ENCODE measurements around the gene CASK. TPM values are rescaled to one million over a fixed set of nuclear protein-coding genes. Genes with fewer than 3 reads are reported as not detected.

CASK gene
- total RNA-seq, 2 donors from 2014 or later: 19.7 to 20.4 TPM

DNA sequence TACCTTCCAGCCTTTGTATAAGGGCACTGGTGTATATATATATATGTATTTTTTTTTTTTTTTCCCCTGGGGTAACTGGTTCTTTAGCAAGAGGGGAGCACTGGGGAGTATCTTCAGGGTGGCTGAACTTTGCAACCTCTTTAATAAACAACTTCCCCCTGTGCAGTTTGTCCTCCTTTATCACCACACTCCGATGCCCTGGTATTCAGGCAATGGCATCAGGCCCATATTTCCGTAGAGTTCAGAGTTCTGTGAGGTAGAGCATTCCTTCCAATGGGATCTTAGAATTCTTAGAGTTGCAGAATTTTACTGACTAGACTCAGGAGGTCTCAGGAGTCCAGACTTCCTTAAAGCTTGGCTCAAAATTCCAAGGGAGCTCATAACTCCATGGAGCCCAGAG is 451.6 kb downstream of the CASK start:
- intact Hi-C loops (cut with DNase I): no loop called here
- WGBS: 25% methylated on average over 2 of the region's 2 CpGs
- no peaks in the 10 kb centered on the region for H3K27me3 ChIP-seq (replicated peaks; ENCODE audit: insufficient read depth)
- H3K4me1 ChIP-seq (replicated peaks): no peaks in the 10 kb centered on the region
- H3K9me3 ChIP-seq: no peaks in the 10 kb centered on the region
- no peak overlapping the region for H3K27ac ChIP-seq
- no peak for TF ChIP-seq POLR2A (IDR thresholded peaks at IDR 0.05)
- no peak for DNase-seq (ENCODE audit: low spot score)
- H3K4me3 ChIP-seq: no peak overlapping the region
- H3K36me3 ChIP-seq: no peaks in the 10 kb centered on the region

DNA sequence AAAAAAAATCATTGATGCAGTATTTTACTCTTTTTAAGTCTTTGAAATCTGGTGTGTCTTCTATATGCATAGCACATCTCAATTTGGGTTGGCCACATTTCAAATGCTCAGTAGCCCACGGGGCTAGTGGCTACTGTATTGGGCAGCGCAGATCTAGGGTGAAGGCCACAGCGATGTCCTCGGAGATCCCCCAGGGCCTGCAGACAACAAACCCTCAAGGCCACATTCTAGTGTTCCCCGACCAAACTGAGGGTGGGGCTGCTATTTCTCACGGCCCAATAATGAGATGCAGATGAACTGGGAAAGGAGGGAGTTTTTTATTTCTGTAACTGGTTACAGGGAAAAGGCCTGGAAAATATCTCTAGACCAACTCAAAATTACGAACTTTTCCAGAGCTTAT is 452.6 kb downstream of the CASK start:
- H3K27ac ChIP-seq: no peak overlapping the region
- no peak overlapping the region for H3K4me3 ChIP-seq
- no peak for DNase-seq (ENCODE audit: low spot score)
- intact Hi-C loops (cut with DNase I): no loop called here
- TF ChIP-seq POLR2A (IDR thresholded peaks at IDR 0.05): no peak
- TF ChIP-seq, protein P1, sequence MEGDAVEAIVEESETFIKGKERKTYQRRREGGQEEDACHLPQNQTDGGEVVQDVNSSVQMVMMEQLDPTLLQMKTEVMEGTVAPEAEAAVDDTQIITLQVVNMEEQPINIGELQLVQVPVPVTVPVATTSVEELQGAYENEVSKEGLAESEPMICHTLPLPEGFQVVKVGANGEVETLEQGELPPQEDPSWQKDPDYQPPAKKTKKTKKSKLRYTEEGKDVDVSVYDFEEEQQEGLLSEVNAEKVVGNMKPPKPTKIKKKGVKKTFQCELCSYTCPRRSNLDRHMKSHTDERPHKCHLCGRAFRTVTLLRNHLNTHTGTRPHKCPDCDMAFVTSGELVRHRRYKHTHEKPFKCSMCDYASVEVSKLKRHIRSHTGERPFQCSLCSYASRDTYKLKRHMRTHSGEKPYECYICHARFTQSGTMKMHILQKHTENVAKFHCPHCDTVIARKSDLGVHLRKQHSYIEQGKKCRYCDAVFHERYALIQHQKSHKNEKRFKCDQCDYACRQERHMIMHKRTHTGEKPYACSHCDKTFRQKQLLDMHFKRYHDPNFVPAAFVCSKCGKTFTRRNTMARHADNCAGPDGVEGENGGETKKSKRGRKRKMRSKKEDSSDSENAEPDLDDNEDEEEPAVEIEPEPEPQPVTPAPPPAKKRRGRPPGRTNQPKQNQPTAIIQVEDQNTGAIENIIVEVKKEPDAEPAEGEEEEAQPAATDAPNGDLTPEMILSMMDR (IDR thresholded peaks at IDR 0.05): no peak
- no peak for TF ChIP-seq POLR2AphosphoS5 (IDR thresholded peaks at IDR 0.05)
- 93% methylated on average over 5 of the region's 7 CpGs for WGBS
- no peaks in the 10 kb centered on the region for H3K4me1 ChIP-seq (replicated peaks)
- no peaks in the 10 kb centered on the region for H3K27me3 ChIP-seq (replicated peaks; ENCODE audit: insufficient read depth)
- no peaks in the 10 kb centered on the region for H3K9me3 ChIP-seq
- H3K36me3 ChIP-seq: no peaks in the 10 kb centered on the region

DNA sequence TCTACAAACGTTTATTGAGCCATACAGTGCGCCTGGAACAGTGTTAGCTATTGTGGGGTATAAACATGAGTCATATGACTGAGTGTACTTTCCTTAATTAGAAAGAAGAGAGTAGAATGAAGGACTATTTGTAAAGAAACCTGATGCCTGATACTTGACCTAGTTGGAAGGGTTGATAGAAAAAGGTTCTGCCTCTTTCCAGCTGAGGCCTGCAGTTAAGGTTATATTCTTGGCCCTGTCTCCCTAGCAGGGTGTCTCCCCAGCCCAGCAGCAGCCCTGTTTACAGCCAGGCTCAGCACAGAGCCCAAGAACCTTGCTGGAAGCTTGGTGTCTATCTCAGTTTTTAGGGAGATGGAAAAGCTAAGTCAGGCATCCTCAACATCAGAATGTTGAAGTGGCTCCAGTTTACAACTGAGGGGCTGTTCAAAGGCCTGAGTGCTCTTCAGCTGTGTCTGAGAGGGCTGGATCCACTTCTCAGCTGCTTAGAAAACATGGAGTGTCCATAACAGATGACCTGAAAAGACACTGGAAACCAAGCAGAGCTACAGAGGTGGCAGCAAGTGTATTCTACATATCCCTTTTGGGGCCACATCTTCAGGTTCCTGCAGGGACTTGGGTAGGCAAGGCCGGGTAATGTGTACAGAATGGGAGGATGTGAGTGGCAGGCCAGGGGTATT is 454.6 kb downstream of the CASK start:
- peak; percentile 10 for DNase-seq (ENCODE audit: low spot score)

More for the DNA sequence above, 454.6 kb downstream of the CASK start:
- Histone ChIP-seq H3K9me3 (no peaks in the 10 kb centered on the region), H3K27ac (no peak overlapping the region), H3K36me3 (no peaks in the 10 kb centered on the region), H3K27me3 (replicated peaks; ENCODE audit: insufficient read depth) (no peaks in the 10 kb centered on the region), H3K4me1 (replicated peaks) (no peaks in the 10 kb centered on the region), H3K4me3 (no peak overlapping the region)
- intact Hi-C loops (cut with DNase I): no loop called here
- WGBS: 39% methylated on average over 3 of the region's 3 CpGs
- TF ChIP-seq POLR2AphosphoS5 (IDR thresholded peaks at IDR 0.05) (peak; percentile 67), POLR2A (IDR thresholded peaks at IDR 0.05) (no peak)
- TF ChIP-seq, protein P1 (IDR thresholded peaks at IDR 0.05): no peak

Small RNA genes lying within 50 kb of the gene (small RNA-seq; reads per million reads assigned to genes)
- gene AL353691.2: 0 reads per million in 2 donors
- 0 reads per million in 2 donors for gene RN7SL144P
- gene RNU6-1321P: 0 reads per million in 2 donors
- gene RNU6-202P: 0 reads per million in 2 donors

Other genes starting within 250 kb of the CASK start
- 1 to 10 TPM; 4.6 to 8.2 TPM for gene GPR34, start 234.6 kb downstream of the CASK start, total RNA-seq
- gene GPR82, start 199.4 kb downstream of the CASK start, total RNA-seq: under 1 TPM; 0.28 to 0.41 TPM

All from prostate gland (tissue), 2 donors.